ENCODE measurements around the gene SLC16A7. TPM values are rescaled to one million over a fixed set of nuclear protein-coding genes. Genes with fewer than 3 reads are reported as not detected.

Gene SLC16A7
- total and polyA plus RNA-seq, 2 of the 8 experiments (the other 6 are each of a cell fraction or from before 2014, with no cell fraction given): 0.74 to 4.3 TPM

- CTCF ChIA-PET (ENCODE audit: partially characterized antibody): interaction anchor here (0.7 to 1.0 kb wide), 3 partner anchors 9 to 234 kb away, joined by 3 to 5 read pairs (median 3); no protein-coding TSS in a partner anchor
- Histone ChIP-seq H3K9ac (replicated peaks in 1 of 4; ENCODE audit: extremely low read depth in 1 of 4, low read depth in 3 of 4, low read length in 3 of 4) (no peak overlapping the region), H3K4me2 (ENCODE audit: insufficient read depth in 1 of 2, low read depth in 2 of 2, low read length in 2 of 2) (no peak overlapping the region), H2BK120ac (replicated peaks; ENCODE audit: low read depth, low read length) (no peak overlapping the region), H3K14ac (ENCODE audit: insufficient read length) (no peak overlapping the region), H2BK12ac (ENCODE audit: low read depth, low read length) (no peak overlapping the region), H3K18ac (ENCODE audit: extremely low read depth, low read length) (no peak overlapping the region), H4K91ac (replicated peaks; ENCODE audit: insufficient read length, low read length) (no peak overlapping the region), H3K23ac (ENCODE audit: insufficient read length) (no peak overlapping the region), H2BK20ac (ENCODE audit: low read length) (no peak overlapping the region; the same call in 1 of the 2 replicates), H2AK5ac (ENCODE audit: low read depth, low read length) (no peak overlapping the region), H2BK5ac (ENCODE audit: low read depth, low read length) (no peak overlapping the region), H3K27ac (ENCODE audit: low read depth, low read length) (no peak overlapping the region), H3K79me2 (ENCODE audit: control insufficient read depth in 1 of 2, insufficient read depth in 2 of 2, low read length in 2 of 2) (no peaks in the 10 kb centered on the region), H3K36me3 (ENCODE audit: control insufficient read depth in 2 of 4, insufficient read depth in 4 of 4, low read length in 3 of 4) (no peaks in the 10 kb centered on the region), H2BK15ac (ENCODE audit: low read length) (no peak overlapping the region), H3K79me1 (ENCODE audit: low read depth, low read length) (no peaks in the 10 kb centered on the region), H2AFZ (ENCODE audit: low read length) (no peak overlapping the region), H3K27me3 (replicated peaks in 1 of 4; ENCODE audit: control insufficient read depth in 3 of 4, extremely low read depth in 1 of 4, insufficient read depth in 3 of 4, low read length in 3 of 4) (no peaks in the 10 kb centered on the region), H3K4me1 (replicated peaks in 1 of 4; ENCODE audit: control insufficient read depth in 3 of 4, insufficient read depth in 4 of 4, low read length in 3 of 4) (peaks cover 0 to 3% (median 0%) of the 10 kb centered on the region in 4 experiments; a peak in 1 of 7 replicates), H4K5ac (ENCODE audit: insufficient read length, low read depth, low read length) (no peak overlapping the region), H4K8ac (ENCODE audit: extremely low read depth, insufficient read depth, low read length) (no peak overlapping the region), H3K9me3 (ENCODE audit: insufficient read depth in 2 of 2, low read depth in 1 of 2, low read length in 1 of 2) (no peaks in the 10 kb centered on the region), H3K23me2 (ENCODE audit: low read depth, low read length) (no peaks in the 10 kb centered on the region), H3K4me3 (ENCODE audit: extremely low read depth in 1 of 4, insufficient read depth in 2 of 4, low read depth in 3 of 4, low read length in 4 of 4) (no peak overlapping the region), H3K4ac (replicated peaks; ENCODE audit: insufficient read length, low read depth, low read length) (no peak overlapping the region), H4K20me1 (replicated peaks in 1 of 2; ENCODE audit: control insufficient read depth in 1 of 2, insufficient read depth in 2 of 2, low read length in 2 of 2) (no peaks in the 10 kb centered on the region), H3K56ac (replicated peaks; ENCODE audit: insufficient read length, low read depth, low read length) (no peak overlapping the region)
- no peak for FAIRE-seq
- POLR2A ChIA-PET (ENCODE audit: partially characterized antibody): no interaction called here
- DNase-seq (ENCODE audit: low read depth in 1 of 2, low spot score in 2 of 2): no peak
- TF ChIP-seq RFX5 (IDR thresholded peaks at IDR 0.05; ENCODE audit: borderline replicate concordance, low read depth, low read length): no peak
- no peak for TF ChIP-seq EGR1 (IDR thresholded peaks at IDR 0.05; ENCODE audit: borderline replicate concordance, low read depth, low read length)
- no peak for TF ChIP-seq SRF (IDR thresholded peaks at IDR 0.05; ENCODE audit: low read depth, low read length)
- no peak for TF ChIP-seq EP300 (IDR thresholded peaks at IDR 0.05; ENCODE audit: borderline replicate concordance in 1 of 2, low read depth in 2 of 2, low read length in 2 of 2)
- no peak for TF ChIP-seq JUN (IDR thresholded peaks at IDR 0.05; ENCODE audit: low read depth, low read length)
- no peak for TF ChIP-seq CBX5 (IDR thresholded peaks at IDR 0.05; ENCODE audit: low read depth, low read length)
- TF ChIP-seq PHF8 (conservative IDR thresholded peaks at IDR 0.05; ENCODE audit: low read depth, low read length): no peak
- TF ChIP-seq KDM1A (IDR thresholded peaks at IDR 0.05; ENCODE audit: borderline replicate concordance, low read length): no peak
- TF ChIP-seq, protein P1, sequence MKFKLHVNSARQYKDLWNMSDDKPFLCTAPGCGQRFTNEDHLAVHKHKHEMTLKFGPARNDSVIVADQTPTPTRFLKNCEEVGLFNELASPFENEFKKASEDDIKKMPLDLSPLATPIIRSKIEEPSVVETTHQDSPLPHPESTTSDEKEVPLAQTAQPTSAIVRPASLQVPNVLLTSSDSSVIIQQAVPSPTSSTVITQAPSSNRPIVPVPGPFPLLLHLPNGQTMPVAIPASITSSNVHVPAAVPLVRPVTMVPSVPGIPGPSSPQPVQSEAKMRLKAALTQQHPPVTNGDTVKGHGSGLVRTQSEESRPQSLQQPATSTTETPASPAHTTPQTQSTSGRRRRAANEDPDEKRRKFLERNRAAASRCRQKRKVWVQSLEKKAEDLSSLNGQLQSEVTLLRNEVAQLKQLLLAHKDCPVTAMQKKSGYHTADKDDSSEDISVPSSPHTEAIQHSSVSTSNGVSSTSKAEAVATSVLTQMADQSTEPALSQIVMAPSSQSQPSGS (IDR thresholded peaks at IDR 0.05; ENCODE audit: low read length): no peak
- no peak for TF ChIP-seq SIRT6 (IDR thresholded peaks at IDR 0.05; ENCODE audit: low read length)
- TF ChIP-seq, protein P2, sequence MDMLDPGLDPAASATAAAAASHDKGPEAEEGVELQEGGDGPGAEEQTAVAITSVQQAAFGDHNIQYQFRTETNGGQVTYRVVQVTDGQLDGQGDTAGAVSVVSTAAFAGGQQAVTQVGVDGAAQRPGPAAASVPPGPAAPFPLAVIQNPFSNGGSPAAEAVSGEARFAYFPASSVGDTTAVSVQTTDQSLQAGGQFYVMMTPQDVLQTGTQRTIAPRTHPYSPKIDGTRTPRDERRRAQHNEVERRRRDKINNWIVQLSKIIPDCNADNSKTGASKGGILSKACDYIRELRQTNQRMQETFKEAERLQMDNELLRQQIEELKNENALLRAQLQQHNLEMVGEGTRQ (IDR thresholded peaks at IDR 0.05; ENCODE audit: low read length): no peak
- TF ChIP-seq HDAC6 (IDR thresholded peaks at IDR 0.05; ENCODE audit: low read depth, low read length): no peak
- TF ChIP-seq SP2 (IDR thresholded peaks at IDR 0.05; ENCODE audit: low read length): no peak
These were observed 41.9 kb downstream of the SLC16A7 start for GRCh38 chr12:59637692-59638070.

Data from H1 (cell line).